Neural progenitor cell (in vitro differentiated cells): ENCODE measurements around the gene ARHGEF6.

ENCODE experiments used
- EZH2 ChIP-seq: fragments of 200-600 bp; sonication (generic); IDR thresholded peaks from 2 replicates; pipeline ENCODE4 v1.6.1; 2017; ENCODE audit warnings: antibody characterized with exemption, mild to moderate bottlenecking, moderate library complexity
- TF ChIP-seq, protein P1 (sequence below): fragments of 200-600 bp; sonication (generic); IDR thresholded peaks from 2 replicates; pipeline ENCODE4 v1.5.1; 2017; ENCODE audit warnings: antibody characterized with exemption, mild to moderate bottlenecking

DNA sequence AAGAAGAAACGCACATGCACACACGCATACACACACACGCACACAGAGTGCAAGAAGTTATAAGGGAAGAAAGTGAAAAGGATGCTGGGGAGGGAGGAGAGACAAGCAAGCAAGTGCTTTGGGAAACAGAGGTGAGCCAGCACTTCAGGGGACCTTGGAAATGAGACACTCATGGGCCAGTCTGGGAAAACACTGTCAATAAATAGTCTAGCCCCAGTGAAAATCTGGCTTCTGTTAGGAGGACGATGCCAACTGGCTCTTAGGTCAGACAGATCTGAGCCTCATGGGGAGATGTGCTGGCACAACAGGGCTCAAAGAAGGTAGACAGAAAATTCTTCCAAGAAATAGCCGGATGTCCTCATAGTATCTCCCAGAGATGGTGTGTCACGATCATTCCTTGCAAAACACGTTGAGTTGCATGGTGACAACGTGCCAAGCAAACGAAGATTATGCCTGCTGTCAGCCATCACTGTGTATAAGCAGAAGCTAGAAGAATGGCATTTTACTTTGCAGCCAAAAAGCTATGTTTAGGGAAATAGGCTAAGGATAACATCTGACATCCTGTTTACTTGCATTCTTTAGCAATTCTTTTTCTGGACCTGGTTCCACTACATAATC, 557 bp upstream of the ARHGEF6 start:
- TF ChIP-seq, protein P1, sequence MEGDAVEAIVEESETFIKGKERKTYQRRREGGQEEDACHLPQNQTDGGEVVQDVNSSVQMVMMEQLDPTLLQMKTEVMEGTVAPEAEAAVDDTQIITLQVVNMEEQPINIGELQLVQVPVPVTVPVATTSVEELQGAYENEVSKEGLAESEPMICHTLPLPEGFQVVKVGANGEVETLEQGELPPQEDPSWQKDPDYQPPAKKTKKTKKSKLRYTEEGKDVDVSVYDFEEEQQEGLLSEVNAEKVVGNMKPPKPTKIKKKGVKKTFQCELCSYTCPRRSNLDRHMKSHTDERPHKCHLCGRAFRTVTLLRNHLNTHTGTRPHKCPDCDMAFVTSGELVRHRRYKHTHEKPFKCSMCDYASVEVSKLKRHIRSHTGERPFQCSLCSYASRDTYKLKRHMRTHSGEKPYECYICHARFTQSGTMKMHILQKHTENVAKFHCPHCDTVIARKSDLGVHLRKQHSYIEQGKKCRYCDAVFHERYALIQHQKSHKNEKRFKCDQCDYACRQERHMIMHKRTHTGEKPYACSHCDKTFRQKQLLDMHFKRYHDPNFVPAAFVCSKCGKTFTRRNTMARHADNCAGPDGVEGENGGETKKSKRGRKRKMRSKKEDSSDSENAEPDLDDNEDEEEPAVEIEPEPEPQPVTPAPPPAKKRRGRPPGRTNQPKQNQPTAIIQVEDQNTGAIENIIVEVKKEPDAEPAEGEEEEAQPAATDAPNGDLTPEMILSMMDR, result no peak
- no peak for TF ChIP-seq EZH2
